ENCODE measurements around the gene GPRC5A. TPM values are rescaled to one million over a fixed set of nuclear protein-coding genes. Genes with fewer than 3 reads are reported as not detected.
A peak's percentile ranks its signal among the peaks of the same experiment; 100 is the strongest.

GPRC5A gene
- total RNA-seq, 1 donor: 4.7 TPM

- Histone ChIP-seq H3K27ac (ENCODE audit: low read depth, low read length) (no peak overlapping the region), H3K4me3 (ENCODE audit: insufficient read depth, low read length) (no peak overlapping the region), H3K4me2 (ENCODE audit: insufficient read depth, low read length) (no peak overlapping the region), H4K20me1 (ENCODE audit: insufficient read depth, low read length) (no peaks in the 10 kb centered on the region), H3K27me3 (ENCODE audit: insufficient read depth, low read length) (no peaks in the 10 kb centered on the region), H3K4me1 (ENCODE audit: insufficient read depth, low read length) (peaks cover 30% of the 10 kb centered on the region), H3K79me2 (ENCODE audit: insufficient read depth, low read length) (no peaks in the 10 kb centered on the region), H2AFZ (ENCODE audit: low read length) (no peak overlapping the region), H3K9me3 (ENCODE audit: low read depth, low read length) (no peaks in the 10 kb centered on the region), H3K36me3 (ENCODE audit: insufficient read depth, low read length) (no peaks in the 10 kb centered on the region)
- peak; percentile 78 for DNase-seq (ENCODE audit: insufficient read length, low spot score, missing footprints)
- TF ChIP-seq, protein P1, sequence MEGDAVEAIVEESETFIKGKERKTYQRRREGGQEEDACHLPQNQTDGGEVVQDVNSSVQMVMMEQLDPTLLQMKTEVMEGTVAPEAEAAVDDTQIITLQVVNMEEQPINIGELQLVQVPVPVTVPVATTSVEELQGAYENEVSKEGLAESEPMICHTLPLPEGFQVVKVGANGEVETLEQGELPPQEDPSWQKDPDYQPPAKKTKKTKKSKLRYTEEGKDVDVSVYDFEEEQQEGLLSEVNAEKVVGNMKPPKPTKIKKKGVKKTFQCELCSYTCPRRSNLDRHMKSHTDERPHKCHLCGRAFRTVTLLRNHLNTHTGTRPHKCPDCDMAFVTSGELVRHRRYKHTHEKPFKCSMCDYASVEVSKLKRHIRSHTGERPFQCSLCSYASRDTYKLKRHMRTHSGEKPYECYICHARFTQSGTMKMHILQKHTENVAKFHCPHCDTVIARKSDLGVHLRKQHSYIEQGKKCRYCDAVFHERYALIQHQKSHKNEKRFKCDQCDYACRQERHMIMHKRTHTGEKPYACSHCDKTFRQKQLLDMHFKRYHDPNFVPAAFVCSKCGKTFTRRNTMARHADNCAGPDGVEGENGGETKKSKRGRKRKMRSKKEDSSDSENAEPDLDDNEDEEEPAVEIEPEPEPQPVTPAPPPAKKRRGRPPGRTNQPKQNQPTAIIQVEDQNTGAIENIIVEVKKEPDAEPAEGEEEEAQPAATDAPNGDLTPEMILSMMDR (IDR thresholded peaks at IDR 0.05; ENCODE audit: extremely low read depth, low read depth, low read length): no peak
These were observed 28.5 kb downstream of the GPRC5A start for GRCh38 chr12:12919666-12920435.

DNA sequence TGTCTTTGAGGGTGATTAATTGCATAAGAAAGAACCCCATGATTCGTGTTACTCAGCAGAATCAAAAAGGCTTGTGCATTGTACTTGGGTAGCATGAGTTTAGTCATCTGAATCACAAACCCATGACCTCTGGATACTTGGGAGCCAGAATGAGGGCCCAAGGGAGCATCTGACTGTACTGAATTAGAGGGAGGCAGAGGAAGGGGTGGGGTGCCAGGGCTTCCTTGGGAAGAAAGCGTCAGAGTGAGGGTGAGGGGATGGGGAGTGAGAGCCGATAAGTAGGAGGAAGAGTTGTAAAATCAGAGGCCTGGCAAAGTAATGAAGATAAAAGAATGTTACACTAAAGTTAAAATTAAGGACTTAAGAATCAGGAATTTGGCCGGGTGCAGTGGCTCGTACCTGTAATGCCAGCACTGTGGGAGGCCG, 30.8 kb downstream of the GPRC5A start:
- H3K79me2 ChIP-seq (ENCODE audit: insufficient read depth, low read length): no peaks in the 10 kb centered on the region
- peak overlapping the region; percentile 34 for H3K4me2 ChIP-seq (ENCODE audit: insufficient read depth, low read length)
- H4K20me1 ChIP-seq (ENCODE audit: insufficient read depth, low read length): no peaks in the 10 kb centered on the region
- H3K9me3 ChIP-seq (ENCODE audit: low read depth, low read length): no peaks in the 10 kb centered on the region
- H3K36me3 ChIP-seq (ENCODE audit: insufficient read depth, low read length): no peaks in the 10 kb centered on the region
- TF ChIP-seq, protein P1 (IDR thresholded peaks at IDR 0.05; ENCODE audit: extremely low read depth, low read depth, low read length): no peak
- no peak overlapping the region for H2AFZ ChIP-seq (ENCODE audit: low read length)
- peak; percentile 97 for DNase-seq (ENCODE audit: insufficient read length, low spot score, missing footprints)
- peaks cover 42% of the 10 kb centered on the region for H3K4me1 ChIP-seq (ENCODE audit: insufficient read depth, low read length)
- no peaks in the 10 kb centered on the region for H3K27me3 ChIP-seq (ENCODE audit: insufficient read depth, low read length)
- H3K27ac ChIP-seq (ENCODE audit: low read depth, low read length): peak overlapping the region; percentile 80
- H3K4me3 ChIP-seq (ENCODE audit: insufficient read depth, low read length): no peak overlapping the region

DNA sequence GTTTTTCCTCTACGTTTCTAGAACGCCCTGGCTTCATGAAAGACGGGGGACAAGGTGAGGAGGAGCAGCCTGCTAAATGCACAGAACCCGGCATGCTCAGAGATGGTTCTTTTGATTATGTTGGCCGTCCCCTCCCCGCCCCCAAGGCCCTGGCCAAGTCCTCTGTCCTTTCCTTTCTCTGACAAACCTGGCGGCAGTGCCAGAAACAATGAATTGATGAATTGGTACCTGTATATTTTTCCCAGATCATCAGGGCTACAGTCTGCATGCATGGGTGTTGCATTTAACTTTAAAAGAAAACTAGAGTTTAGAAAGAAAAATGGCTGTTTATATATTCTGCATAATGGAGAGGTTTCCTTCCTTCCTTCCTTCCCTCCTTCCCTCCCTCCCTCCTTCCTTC, 31.6 kb downstream of the GPRC5A start:
- H3K27ac ChIP-seq (ENCODE audit: low read depth, low read length): no peak overlapping the region

GRCh38 chr12:12924169-12924568, 32.8 kb downstream of the GPRC5A start:
- no peak overlapping the region for H3K4me2 ChIP-seq (ENCODE audit: insufficient read depth, low read length)
- H3K4me1 ChIP-seq (ENCODE audit: insufficient read depth, low read length): peaks cover 40% of the 10 kb centered on the region
- no peaks in the 10 kb centered on the region for H3K9me3 ChIP-seq (ENCODE audit: low read depth, low read length)
- no peaks in the 10 kb centered on the region for H4K20me1 ChIP-seq (ENCODE audit: insufficient read depth, low read length)
- H3K36me3 ChIP-seq (ENCODE audit: insufficient read depth, low read length): no peaks in the 10 kb centered on the region
- TF ChIP-seq, protein P1 (IDR thresholded peaks at IDR 0.05; ENCODE audit: extremely low read depth, low read depth, low read length): no peak
- H3K79me2 ChIP-seq (ENCODE audit: insufficient read depth, low read length): no peaks in the 10 kb centered on the region
- H3K27ac ChIP-seq (ENCODE audit: low read depth, low read length): no peak overlapping the region
- no peak overlapping the region for H2AFZ ChIP-seq (ENCODE audit: low read length)
- no peak for DNase-seq (ENCODE audit: insufficient read length, low spot score, missing footprints)
- no peaks in the 10 kb centered on the region for H3K27me3 ChIP-seq (ENCODE audit: insufficient read depth, low read length)
- no peak overlapping the region for H3K4me3 ChIP-seq (ENCODE audit: insufficient read depth, low read length)

More for the DNA sequence above, 31.6 kb downstream of the GPRC5A start:
- no peaks in the 10 kb centered on the region for H3K27me3 ChIP-seq (ENCODE audit: insufficient read depth, low read length)
- no peak overlapping the region for H2AFZ ChIP-seq (ENCODE audit: low read length)
- peaks cover 40% of the 10 kb centered on the region for H3K4me1 ChIP-seq (ENCODE audit: insufficient read depth, low read length)
- DNase-seq (ENCODE audit: insufficient read length, low spot score, missing footprints): no peak
- no peak overlapping the region for H3K4me2 ChIP-seq (ENCODE audit: insufficient read depth, low read length)
- H3K36me3 ChIP-seq (ENCODE audit: insufficient read depth, low read length): no peaks in the 10 kb centered on the region
- TF ChIP-seq, protein P1 (IDR thresholded peaks at IDR 0.05; ENCODE audit: extremely low read depth, low read depth, low read length): no peak
- H3K79me2 ChIP-seq (ENCODE audit: insufficient read depth, low read length): no peaks in the 10 kb centered on the region
- H4K20me1 ChIP-seq (ENCODE audit: insufficient read depth, low read length): no peaks in the 10 kb centered on the region
- no peak overlapping the region for H3K4me3 ChIP-seq (ENCODE audit: insufficient read depth, low read length)
- no peaks in the 10 kb centered on the region for H3K9me3 ChIP-seq (ENCODE audit: low read depth, low read length)
